Stimulated activated CD4-positive, alpha-beta T cell treated with anti-CD3 and anti-CD28 coated beads, Interleukin-2, amount 100 ng/mL, for 48 hours (primary cell): ENCODE measurements around the gene KCNJ4.

Experiments
- DNase-seq, 2 donors: peaks; one replicate each; pipeline ENCODE4 v3.0.0-alpha.2; 2020

Gene KCNJ4

GRCh38 chr22:38429499-38430068 lies 25.4 kb downstream of the KCNJ4 start:
- no peak for DNase-seq

GRCh38 chr22:38428714-38429113 lies 26.3 kb downstream of the KCNJ4 start:
- no peak for DNase-seq

GRCh38 chr22:38427940-38428339 lies 27.1 kb downstream of the KCNJ4 start:
- no peak for DNase-seq

GRCh38 chr22:38427465-38427864 lies 27.5 kb downstream of the KCNJ4 start:
- no peak for DNase-seq

GRCh38 chr22:38426628-38427027 lies 28.4 kb downstream of the KCNJ4 start:
- no peak for DNase-seq

GRCh38 chr22:38424525-38425080 lies 30.4 kb downstream of the KCNJ4 start:
- DNase-seq: no peak

GRCh38 chr22:38423512-38424503 lies 31.2 kb downstream of the KCNJ4 start:
- no peak for DNase-seq

GRCh38 chr22:38422611-38423511 lies 32.1 kb downstream of the KCNJ4 start:
- no peak for DNase-seq

- DNase-seq: no peak
These were observed 34.3 kb downstream of the KCNJ4 start for GRCh38 chr22:38420734-38421133.

GRCh38 chr22:38419858-38420160 lies 35.2 kb downstream of the KCNJ4 start:
- DNase-seq: no peak

GRCh38 chr22:38419121-38419857 lies 35.7 kb downstream of the KCNJ4 start:
- DNase-seq: no peak

- DNase-seq: no peak
These were observed 36.4 kb downstream of the KCNJ4 start for GRCh38 chr22:38418589-38418988.

- DNase-seq: no peak
These were observed 37.5 kb downstream of the KCNJ4 start for GRCh38 chr22:38417252-38418060.

GRCh38 chr22:38416621-38417251 lies 38.3 kb downstream of the KCNJ4 start:
- no peak for DNase-seq

- no peak for DNase-seq
These were observed 39.3 kb downstream of the KCNJ4 start for GRCh38 chr22:38415561-38416321.

- no peak for DNase-seq
These were observed 40.0 kb downstream of the KCNJ4 start for GRCh38 chr22:38415046-38415445.

GRCh38 chr22:38414009-38414395 lies 41.0 kb downstream of the KCNJ4 start:
- DNase-seq: no peak

GRCh38 chr22:38413085-38414008 lies 41.7 kb downstream of the KCNJ4 start:
- no peak for DNase-seq
